CD4-positive, alpha-beta T cell treated with Interleukin-17A for 4 hours (primary cell): Measurements from ENCODE around the gene XPO1.
"Not testable (repeated sequence)": the region's sequence is repeated elsewhere in the genome, so short reads cannot be mapped to it uniquely, and the experiment has no call there.

Experiments used
- DNase-seq: peaks from one replicate; pipeline ENCODE4 v3.0.0-alpha.2; 2020; ENCODE audit warnings: mixed read lengths

Gene XPO1

DNA sequence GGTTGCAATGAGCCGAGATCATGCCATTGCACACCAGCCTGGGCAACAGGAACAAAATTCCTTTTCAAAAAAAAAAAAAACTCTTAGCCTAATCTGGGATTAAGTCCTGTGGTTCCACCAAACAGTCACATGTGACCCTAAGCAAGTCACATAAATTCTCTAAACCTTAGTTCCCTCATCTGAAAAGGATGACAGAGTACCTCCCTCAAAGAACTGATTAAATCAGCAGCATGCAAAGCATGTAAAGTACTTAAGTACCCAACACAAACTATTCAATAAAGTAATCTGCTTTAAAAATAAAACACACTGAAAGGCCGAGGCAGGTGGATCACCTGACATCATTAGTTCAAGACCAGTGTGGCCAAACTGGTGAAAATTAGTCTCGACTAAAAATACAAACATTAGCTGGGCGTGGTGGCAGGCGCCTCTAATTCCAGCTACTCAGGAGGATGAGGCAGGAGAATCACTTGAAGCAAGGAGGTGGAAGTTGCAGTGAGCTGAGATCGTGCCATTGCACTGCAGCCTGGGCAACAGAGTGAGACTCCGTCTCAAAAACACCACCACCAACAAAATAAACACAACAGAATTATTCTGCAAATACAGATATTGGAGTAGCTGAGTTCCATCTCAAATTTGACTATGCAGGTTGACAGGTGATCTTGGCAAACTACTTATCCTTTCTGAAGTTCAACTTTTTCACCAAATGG is 74.2 kb downstream of the XPO1 start:
- DNase-seq, result no peak

- no peak for DNase-seq
Observed at GRCh38 chr2:61461404-61461803, 76.8 kb downstream of the XPO1 start.

DNA sequence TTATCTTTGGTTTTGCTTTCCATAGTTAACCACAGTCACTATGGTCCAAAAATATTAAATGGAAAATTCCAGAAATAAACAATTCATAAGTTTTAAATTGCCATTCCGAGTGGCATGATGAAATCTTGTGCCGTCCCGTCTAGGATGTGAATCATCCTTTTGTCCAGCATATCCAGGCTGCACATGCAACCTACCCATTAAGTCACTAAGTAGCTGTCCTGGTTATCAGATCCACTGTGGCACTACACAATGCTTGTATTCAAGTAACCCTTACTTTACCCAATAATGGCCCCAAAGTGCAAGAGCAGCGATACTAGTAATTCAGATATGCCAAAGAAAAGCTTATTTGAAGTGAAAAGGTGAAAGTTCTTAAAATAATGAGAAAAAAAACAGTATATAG is 78.0 kb downstream of the XPO1 start:
- DNase-seq, result no peak

GRCh38 chr2:61456746-61457420 is 81.3 kb downstream of the XPO1 start:
- DNase-seq, result no peak

DNA sequence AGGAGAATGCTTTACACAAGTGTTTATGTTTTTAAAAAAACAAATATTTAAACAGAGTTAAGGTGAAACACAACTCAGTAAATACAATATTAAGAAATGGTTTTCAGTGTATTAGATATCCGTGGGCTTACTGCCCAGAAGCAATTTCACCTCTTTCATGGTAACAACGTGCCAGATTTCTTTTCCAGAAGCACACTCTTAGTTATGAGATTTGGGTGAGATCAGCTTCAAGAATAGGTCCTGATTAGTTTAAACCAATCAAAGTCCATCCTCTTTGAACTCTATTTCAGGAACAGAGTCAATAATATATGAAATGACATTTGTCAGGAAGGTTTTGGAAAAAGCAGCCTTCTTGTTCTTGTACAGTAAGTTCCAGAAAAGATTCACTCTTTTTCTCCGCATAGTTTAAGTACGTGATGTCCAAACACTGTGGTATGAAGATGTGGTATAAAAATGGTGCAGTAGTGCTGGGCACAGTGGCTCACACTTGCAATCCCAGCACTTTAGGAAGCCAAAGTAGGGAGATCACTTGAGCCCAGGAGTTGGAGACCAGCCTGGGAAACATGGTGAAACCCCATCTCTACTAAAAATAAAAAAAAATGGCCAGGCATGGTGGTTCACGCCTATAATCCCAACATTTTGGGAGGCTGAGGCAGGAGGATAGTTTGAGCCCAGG is 81.9 kb downstream of the XPO1 start:
- DNase-seq, result no peak

DNA sequence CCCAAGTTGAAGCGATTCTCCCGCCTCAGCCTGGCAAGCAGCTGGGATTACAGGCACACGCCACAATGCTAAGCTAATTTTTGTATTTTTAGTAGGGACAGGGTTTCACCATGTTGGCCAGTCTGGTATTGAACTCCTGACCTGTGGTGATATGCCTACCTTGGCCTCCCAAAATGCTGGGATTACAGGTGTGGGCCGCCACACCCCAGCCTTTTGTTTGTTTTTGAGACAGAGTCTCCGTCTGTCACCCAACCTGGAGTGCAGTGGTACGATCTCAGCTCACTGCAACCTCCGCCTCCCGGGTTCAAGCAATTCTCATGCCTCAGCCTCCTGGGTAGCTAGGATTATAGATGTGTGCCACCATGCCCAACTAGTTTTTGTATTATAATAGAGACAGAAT is 83.2 kb downstream of the XPO1 start:
- DNase-seq, result not testable (repeated sequence)

DNA sequence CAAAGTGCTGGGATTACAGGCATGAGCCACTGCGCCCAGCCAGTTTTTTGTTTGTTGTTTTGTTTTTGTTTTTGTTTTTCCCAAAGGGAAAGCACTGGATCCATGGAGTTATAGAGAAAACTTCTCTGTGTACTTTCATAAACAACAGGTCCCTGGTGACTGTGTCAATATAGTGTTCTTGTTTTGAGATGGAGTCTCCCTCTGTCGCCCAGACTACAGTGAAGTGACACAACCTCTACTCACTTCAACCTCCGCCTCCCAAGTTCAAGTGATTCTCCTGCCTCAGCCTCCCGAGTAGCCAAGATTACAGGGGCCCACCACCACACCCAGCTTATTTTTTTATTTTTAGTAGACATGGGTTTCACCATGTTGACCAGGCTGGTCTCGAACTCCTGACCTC is 83.8 kb downstream of the XPO1 start:
- DNase-seq, result no peak

DNA sequence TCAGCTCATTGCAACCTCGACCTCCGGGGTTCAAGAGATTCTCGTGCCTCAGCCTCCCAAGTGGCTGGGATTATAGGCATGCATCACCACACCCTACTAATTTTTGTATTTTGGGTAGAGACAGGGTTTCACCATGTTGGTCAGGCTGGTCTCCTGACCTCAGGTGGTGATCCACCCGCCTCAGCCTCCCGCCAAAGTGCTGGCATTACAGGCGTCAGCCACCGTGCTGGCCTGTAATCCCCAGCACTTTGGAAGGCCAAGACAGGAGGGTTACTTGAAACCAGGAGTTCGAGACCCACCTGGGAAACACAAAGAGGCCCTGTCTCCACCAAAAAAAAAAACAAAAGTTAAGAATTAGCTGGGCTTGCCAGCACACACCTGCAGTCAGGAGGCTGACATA is 85.8 kb downstream of the XPO1 start:
- DNase-seq, result no peak

DNA sequence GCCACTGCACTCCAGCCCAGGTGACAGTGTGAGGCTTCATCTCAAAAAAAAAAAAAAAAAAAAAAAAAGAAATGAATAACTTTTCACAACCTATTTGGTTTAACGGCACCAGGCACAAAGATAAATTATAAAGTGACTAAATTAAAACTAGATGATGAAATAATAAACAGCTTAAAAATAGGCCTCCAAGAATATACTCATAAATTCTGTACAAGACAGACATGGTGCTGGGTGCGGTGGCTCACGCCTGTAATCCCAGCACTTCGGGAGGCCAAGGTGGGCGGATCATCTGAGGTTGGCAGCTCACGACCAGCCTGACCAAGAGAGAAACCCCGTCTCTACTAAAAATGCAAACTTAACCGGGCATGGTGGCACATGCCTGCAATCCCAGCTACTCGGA is 87.0 kb downstream of the XPO1 start:
- DNase-seq, result no peak

- DNase-seq, result no peak
Observed at GRCh38 chr2:61450144-61450543, 88.0 kb downstream of the XPO1 start.

GRCh38 chr2:61448229-61448628 is 89.9 kb downstream of the XPO1 start:
- no peak for DNase-seq

DNA sequence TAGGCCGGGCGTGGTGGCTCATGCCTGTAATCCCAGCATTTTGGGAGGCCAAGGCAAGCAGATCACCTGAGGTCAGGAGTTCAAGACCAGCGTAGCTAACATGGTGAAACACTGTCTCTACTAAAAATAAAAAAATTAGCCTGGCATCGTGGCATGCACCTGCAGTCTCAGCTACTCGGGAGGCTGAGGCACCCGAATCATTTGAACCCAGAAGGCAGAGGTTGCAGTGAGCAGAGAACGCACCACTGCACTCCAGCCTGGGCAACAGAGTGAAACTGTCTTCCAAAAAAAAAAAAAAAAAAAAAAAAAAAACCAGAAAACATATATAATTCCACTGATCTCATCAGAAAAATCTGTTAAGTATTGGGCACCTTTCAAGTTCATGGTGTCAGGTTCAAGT is 91.2 kb downstream of the XPO1 start:
- not testable (repeated sequence) for DNase-seq

DNA sequence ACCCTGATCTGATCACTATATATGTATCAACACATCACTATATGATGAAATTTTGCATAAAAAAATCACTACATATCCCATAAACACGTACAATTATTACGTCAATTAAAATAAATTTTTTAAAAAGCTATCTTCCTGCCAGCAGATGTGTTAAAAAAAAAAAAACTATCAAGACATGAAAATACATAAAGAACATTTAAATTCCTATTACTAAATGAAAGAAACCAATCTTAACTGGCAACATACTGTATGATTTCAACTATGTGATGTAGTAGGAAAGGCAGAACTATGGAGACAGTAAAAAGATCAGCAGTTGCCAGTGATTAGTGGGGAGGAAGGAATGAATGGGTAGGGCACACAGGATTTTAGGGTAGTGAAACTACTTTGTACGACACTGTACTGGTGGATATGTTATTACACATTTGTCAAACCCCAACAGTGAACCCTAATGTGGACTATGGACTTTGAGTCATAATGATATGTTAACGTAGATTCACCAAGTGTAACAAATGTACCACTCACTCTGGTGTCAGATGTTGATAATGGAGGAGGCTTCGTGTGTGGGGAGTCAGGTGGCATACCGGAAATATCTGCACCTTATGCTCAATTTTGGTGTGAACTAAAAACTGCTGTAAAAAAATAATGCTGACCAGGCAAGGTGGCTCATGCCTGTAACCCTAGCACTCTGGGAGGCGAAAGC is 94.7 kb downstream of the XPO1 start:
- no peak for DNase-seq

GRCh38 chr2:61439241-61440002 is 98.7 kb downstream of the XPO1 start:
- DNase-seq, result no peak

DNA sequence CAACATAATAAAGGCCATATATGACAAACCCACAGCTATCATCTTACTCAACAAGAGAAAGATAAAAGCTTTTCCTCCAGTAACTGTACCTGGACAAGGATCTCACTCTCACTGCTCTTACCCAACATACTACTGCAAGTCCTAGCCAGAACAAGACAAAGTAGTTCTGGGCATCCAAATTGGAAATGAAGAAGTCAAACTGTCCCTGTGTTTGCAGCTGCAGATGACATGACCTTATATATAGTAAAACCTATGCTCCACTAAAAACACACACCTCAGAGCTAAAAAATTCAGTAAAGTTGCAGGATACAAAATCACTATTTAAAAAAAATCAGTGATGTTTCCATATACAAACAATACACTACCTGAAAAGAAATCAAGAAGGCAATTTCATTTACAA is 99.5 kb downstream of the XPO1 start:
- DNase-seq, result no peak

DNA sequence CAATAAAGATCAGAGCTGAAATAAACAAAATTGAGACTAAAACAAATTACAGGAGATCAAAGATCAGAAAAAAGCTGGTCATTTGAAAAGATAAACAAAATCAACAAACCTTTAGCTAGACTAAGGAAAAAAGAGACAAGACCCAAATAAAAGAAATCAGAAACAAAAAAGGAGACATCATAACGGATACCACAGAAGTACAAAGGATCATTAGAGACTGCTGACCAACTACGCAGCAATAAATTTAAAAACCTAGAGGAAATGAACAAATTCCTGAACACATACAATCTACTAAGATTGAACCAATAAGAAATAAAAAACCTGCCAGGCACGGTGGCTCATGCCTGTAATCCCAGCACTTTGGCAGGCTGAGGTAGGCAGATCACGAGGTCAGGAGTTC is 101.0 kb downstream of the XPO1 start:
- no peak for DNase-seq

DNA sequence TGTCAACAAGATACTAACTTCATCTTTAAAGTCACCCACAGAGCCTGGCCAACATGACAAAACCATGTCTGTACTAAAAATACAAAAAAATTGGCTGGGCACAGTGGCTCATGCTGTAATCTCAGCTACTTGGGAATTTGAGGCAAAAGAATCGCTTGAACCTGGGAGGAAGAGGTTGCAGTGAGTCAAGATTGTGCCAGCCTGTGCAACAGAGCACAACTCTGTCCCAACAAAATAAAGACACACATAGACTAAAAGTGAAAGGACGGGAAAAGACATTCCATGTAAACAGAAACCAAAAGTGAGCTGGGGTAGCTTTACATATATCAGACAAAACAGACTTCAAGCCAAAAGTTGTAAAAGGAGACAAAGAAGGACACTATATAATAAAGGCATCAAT is 102.1 kb downstream of the XPO1 start:
- DNase-seq, result no peak

GRCh38 chr2:61435291-61435690 is 102.9 kb downstream of the XPO1 start:
- DNase-seq, result no peak

- DNase-seq, result no peak
Observed at GRCh38 chr2:61434314-61434713, 103.8 kb downstream of the XPO1 start.

GRCh38 chr2:61433606-61434005 is 104.5 kb downstream of the XPO1 start:
- no peak for DNase-seq

DNA sequence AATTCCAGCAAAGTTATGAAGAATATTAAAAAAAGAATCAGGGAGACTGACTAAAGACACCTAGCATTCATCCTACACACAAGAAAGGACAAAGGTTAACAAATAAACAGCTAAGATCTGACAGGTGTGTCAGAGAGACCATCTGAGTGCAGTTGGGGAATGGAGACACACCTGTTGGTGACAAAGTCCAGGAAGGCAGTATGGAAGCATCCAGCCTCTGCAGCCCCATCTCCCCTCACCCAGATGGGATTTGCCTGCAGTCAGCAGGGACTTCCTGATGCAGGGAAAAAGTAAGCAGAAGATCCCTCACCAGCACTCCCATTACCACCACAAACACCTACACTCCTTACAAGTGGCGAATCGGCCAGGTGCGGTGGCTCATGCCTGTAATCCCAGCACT is 105.2 kb downstream of the XPO1 start:
- DNase-seq, result no peak

GRCh38 chr2:61431345-61431744 is 106.8 kb downstream of the XPO1 start:
- DNase-seq, result no peak
